SW480 (cell line): ENCODE data around the gene SLC30A9.
A peak's percentile ranks its signal among the peaks of the same experiment; 100 is the strongest.

Experiments used
- DNase-seq: peaks from one replicate; pipeline ENCODE4 v3.0.0-alpha.2; 2016; ENCODE audit warnings: low spot score

Gene SLC30A9

GRCh38 chr4:41999321-41999720 is 9.0 kb downstream of the SLC30A9 start:
- DNase-seq = no peak

GRCh38 chr4:42008011-42008786 is 17.9 kb downstream of the SLC30A9 start:
- no peak for DNase-seq

- no peak for DNase-seq
Observed at GRCh38 chr4:42015438-42015837, 25.1 kb downstream of the SLC30A9 start.

- no peak for DNase-seq
Observed at GRCh38 chr4:42018451-42018850, 28.1 kb downstream of the SLC30A9 start.

- DNase-seq = no peak
Observed at GRCh38 chr4:42048394-42048793, 58.1 kb downstream of the SLC30A9 start.

GRCh38 chr4:42050516-42051249 is 60.4 kb downstream of the SLC30A9 start:
- no peak for DNase-seq

GRCh38 chr4:42066402-42066801 is 76.1 kb downstream of the SLC30A9 start:
- DNase-seq = no peak

GRCh38 chr4:42067264-42067663 is 76.9 kb downstream of the SLC30A9 start:
- DNase-seq = no peak

- DNase-seq = no peak
Observed at GRCh38 chr4:42070463-42070862, 80.1 kb downstream of the SLC30A9 start.

- DNase-seq = no peak
Observed at GRCh38 chr4:42074294-42074693, 84.0 kb downstream of the SLC30A9 start.

- no peak for DNase-seq
Observed at GRCh38 chr4:42078184-42078801, 88.0 kb downstream of the SLC30A9 start.

GRCh38 chr4:42080306-42080705 is 90.0 kb downstream of the SLC30A9 start:
- DNase-seq = no peak

- no peak for DNase-seq
Observed at GRCh38 chr4:42083816-42084215, 93.5 kb downstream of the SLC30A9 start.

GRCh38 chr4:42088386-42088785 is 98.1 kb downstream of the SLC30A9 start:
- DNase-seq = no peak

GRCh38 chr4:42101446-42101975 is 111.2 kb downstream of the SLC30A9 start:
- DNase-seq = peak; percentile 50

- no peak for DNase-seq
Observed at GRCh38 chr4:42104521-42104920, 114.2 kb downstream of the SLC30A9 start.

- no peak for DNase-seq
Observed at GRCh38 chr4:42112846-42113245, 122.5 kb downstream of the SLC30A9 start.

GRCh38 chr4:42119886-42120285 is 129.6 kb downstream of the SLC30A9 start:
- DNase-seq = no peak

GRCh38 chr4:42122237-42122636 is 131.9 kb downstream of the SLC30A9 start:
- DNase-seq = no peak

GRCh38 chr4:42123071-42123644 is 132.8 kb downstream of the SLC30A9 start:
- no peak for DNase-seq

GRCh38 chr4:42132099-42132498 is 141.8 kb downstream of the SLC30A9 start:
- no peak for DNase-seq

- DNase-seq = no peak
Observed at GRCh38 chr4:42133006-42133405, 142.7 kb downstream of the SLC30A9 start.
